D341Med (cell line): ENCODE data around the gene EPS15.
"Not testable (repeated sequence)": the region's sequence is repeated elsewhere in the genome, so short reads cannot be mapped to it uniquely, and the experiment has no call there.

Source experiments
- DNase-seq: peaks from one replicate; pipeline ENCODE4 v3.0.0; 2012; ENCODE audit warnings: low spot score

EPS15 gene

GRCh38 chr1:51472359-51472758 is 46.7 kb downstream of the EPS15 start:
- DNase-seq: no peak

DNA sequence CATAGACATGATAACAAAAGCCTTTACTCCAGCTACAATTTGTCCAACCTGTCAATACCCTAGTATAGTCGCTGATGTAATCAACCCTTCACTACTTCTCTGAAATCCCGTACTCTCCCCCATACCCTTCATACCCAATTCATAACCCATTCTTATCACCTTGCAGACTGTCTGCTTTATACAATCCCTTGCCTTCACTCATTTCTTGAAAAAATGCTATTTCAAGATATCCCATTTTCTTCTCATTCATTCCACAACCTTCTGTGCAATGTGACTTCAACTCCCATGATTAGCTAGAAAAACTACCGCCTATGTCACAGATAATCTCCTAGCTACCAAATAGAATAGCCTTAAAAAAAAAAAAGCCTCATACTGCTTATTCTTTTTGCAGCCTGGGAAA is 49.5 kb downstream of the EPS15 start:
- no peak for DNase-seq

DNA sequence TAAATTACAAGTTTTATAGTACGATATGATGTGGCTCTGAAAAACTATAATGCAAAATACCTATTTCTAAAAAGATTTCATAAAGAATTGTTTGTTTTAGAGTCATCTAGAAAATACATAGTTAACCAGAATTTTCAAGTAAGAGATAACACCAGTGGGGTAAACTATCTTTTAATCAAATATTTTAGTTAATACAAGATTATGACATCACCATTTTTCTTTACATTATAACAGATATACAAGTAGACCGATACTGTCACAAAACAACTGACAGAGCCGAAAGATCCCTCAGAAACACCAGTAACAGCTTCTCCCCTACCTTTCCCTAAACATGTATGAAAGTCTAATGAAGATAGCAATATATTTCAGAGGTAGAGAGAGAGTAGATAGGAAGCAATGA is 54.2 kb downstream of the EPS15 start:
- no peak for DNase-seq

DNA sequence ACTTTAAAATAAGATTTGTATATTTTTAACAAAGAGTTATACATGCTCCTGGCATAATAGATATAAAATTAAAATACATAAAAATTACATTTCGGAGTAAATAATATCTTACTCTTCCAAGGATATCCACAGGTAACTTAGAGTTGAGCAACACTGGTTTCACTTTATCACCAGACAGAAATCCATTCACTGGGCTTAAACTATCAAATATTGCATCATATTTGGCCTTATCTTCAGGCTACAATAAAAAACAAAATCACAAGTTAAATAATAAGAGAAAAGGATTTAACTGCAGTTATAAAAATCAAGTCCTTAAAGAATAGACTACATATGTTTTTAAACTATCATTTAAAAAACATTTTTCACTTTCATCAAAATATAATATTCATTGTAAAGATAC is 55.5 kb downstream of the EPS15 start:
- no peak for DNase-seq

- DNase-seq: not testable (repeated sequence)
Observed at GRCh38 chr1:51462289-51462688, 56.8 kb downstream of the EPS15 start.

- no peak for DNase-seq
Observed at GRCh38 chr1:51454554-51454953, 64.5 kb downstream of the EPS15 start.

DNA sequence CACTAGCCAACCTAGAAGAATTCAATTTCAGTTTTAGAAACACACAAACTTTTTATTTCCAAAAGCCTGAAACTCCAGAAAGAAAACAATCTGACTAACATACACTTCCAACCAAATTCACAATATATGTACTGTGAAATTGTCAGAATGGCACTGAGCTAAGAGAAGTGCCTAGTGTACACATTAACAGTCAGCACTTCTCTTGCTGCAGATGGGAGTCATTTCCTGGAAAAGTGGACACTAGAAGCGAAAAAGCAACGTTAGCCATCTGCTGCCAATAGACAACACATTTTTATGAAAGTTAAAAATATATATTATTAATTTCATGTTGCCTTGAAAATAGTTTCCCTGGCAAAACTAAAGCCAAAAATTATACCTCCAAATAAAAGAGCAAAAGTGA is 66.1 kb downstream of the EPS15 start:
- DNase-seq: no peak

GRCh38 chr1:51448844-51449454 is 70.1 kb downstream of the EPS15 start:
- DNase-seq: not testable (repeated sequence)

DNA sequence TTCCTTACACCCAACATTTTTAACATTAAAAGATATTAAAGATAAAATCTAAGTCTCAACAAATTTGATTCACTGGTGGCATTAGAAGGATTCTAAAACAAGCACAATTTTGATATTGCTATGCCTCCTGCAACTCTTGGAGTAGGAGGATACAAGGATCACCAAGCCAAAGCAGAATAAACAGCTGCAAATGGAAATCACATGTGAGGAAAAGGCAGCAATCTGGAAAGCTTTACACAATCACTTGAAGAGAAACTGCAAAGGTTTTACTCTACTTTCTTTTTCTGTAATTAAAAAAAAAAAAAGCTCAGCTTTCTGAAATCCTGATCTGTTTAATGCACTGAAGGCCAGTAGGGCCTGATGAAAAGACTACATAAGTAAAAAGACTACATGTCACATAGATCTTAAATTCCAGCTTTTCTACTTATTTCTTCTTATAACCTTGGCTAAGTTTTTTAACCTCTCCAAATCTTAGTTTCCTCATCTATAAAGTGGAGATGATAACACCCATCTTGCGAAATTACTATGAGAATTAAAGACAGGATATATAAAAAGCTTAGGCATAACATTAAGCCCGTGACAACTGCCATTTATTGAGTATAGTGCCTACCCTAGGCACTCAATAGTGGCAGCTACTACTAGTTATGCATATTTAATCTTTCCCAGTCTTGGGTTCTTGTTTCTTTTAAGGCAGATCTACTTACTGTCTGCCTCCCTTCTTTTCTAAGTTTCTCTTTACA is 73.5 kb downstream of the EPS15 start:
- no peak for DNase-seq

- no peak for DNase-seq
Observed at GRCh38 chr1:51444534-51445192, 74.4 kb downstream of the EPS15 start.

GRCh38 chr1:51444096-51444495 is 75.0 kb downstream of the EPS15 start:
- DNase-seq: no peak

GRCh38 chr1:51443555-51443954 is 75.5 kb downstream of the EPS15 start:
- no peak for DNase-seq

GRCh38 chr1:51442616-51443015 is 76.5 kb downstream of the EPS15 start:
- no peak for DNase-seq

DNA sequence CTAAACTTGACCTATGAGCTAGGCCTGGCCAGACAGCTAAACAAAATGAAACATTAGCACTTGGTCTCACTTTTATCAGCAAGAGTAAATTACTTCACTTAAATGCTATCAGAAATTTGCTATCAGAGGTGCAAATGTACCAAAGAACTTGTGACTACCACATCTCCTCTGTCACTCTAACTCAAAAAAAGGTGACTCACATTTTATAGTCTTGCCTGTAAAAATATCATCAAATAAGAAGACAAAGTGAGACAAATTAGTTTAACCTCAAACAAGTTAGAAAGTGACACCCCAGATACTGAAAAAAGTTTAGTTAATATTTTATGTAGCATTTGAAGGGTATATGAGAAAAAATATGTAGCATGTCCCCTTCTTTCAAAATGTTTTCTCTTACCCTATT is 76.9 kb downstream of the EPS15 start:
- DNase-seq: no peak

GRCh38 chr1:51439895-51440294 is 79.2 kb downstream of the EPS15 start:
- DNase-seq: no peak

- DNase-seq: no peak
Observed at GRCh38 chr1:51439053-51439452, 80.0 kb downstream of the EPS15 start.

DNA sequence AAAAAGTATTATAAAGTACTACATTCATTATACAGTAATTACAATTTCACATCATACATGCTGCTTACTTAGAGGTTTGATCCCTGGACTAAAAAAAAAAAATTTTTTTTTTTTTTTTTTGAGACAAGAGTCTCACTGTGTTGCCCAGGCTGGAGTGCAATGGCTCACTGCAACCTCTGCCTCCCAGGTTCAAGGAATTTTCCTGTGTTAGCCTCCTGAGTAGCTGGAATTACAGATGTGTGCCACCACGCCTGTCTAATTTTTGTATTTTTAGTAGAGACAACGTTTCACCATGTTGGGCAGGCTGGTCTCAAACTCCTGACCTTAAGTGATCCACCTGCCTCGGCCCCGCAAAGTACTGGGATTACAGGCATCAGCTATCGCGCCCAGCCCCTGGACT is 81.7 kb downstream of the EPS15 start:
- DNase-seq: not testable (repeated sequence)

DNA sequence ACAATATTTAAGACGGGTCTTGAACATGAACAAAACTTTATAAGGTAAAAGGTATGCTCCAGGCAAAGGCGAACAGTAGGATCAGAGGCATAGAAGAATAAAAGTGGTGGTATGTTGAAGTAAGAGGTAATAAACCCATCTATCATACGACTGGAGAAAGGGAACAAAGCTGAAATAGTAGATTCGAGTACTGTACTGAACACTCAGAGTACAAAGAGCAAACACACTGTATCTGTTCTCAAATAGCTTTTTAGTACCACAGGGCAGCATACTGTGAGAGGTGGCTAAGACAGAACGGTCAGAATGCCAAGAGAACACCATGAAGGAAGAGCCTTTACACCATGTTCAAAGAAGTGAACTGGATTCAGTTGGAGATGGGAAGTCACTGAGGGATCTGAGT is 83.2 kb downstream of the EPS15 start:
- DNase-seq: no peak

GRCh38 chr1:51433972-51434510 is 85.0 kb downstream of the EPS15 start:
- DNase-seq: no peak

GRCh38 chr1:51433269-51433971 is 85.6 kb downstream of the EPS15 start:
- DNase-seq: no peak

DNA sequence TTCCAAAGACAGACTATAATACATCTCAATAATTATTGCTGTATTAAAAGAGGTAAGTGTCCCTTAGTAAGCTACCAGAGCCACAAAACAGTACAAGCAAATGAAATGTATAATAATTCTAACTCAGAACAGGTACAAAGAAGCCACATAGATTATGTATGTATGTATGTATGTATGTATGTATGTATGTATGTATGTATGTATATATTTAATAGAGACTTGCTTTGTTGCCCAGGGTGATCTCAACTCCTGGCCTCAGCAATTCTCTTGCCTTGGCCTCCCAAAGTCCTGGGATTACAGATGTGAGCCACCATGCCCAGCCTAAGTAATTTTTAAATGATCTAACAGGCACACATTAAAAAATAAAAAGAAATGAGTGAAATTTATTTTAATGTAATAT is 86.9 kb downstream of the EPS15 start:
- DNase-seq: no peak

DNA sequence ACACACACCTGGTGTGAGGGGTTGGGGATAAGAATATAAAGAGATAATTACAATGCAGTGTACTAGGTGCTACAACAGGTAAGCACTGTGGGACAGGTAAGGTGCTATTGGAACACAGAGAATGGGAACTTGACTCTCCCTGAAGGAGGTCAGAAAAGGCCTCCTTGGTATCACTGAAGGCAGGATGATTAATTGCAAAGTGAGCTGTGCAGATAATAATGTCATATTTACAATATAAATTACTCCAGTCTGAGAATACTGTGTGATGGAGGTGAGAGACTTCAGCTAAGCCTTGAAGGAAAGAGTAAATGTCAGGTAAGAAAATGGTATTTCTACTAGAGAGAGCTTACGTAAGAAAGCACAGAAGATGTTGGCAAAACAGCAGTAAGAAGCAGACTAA is 91.6 kb downstream of the EPS15 start:
- DNase-seq: no peak

DNA sequence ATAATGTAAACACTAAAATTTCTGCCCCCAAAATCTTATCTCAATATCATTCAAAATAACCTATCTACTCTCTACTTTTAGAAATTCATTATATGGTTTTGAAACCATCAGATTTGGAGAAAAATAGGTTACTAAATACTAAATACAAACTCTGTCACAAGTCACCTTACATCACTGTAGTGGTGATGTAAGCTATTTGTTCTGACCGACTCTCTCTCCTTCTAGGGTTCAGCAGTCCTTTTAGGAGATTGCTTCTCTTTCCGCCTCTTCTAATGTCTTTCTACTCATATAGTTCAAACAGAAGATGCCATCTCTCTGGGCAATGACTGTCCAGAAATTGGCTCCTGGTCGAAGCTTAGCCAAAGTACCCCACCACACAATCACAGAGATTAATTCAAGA is 93.1 kb downstream of the EPS15 start:
- no peak for DNase-seq
